Measurements from ENCODE around the gene IL1RAPL1. TPM values are rescaled to one million over a fixed set of nuclear protein-coding genes. Genes with fewer than 3 reads are reported as not detected.

IL1RAPL1 gene
- total RNA-seq, 1 donor from 2014 or later, result 2.7 TPM

DNA sequence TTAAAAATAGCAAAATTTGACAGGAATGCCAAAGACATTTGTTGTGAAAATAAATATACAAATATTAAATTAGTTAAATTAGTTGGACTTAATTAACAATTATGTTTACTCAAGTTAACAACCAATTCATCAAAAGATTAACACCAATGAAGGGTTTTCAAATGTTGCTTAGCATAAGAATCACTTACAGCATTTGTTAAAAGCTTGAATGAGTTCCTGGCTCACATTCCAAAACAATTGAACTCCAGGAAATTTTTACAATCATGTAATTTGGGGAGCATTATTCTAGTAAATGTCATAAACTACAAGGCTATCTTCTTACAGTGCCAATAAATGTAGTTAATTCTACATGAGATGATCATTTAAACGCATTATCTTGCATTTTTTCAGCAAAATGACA, 1378.4 kb downstream of the IL1RAPL1 start:
- Mint-ChIP-seq H3K36me3 (ENCODE audit: low read depth) (no peaks in the 10 kb centered on the region), H3K9me3 (peaks cover 3% of the 10 kb centered on the region), H3K27me3 (ENCODE audit: low read depth) (no peaks in the 10 kb centered on the region), H3K4me3 (no peak overlapping the region), H3K4me1 (no peaks in the 10 kb centered on the region), H3K27ac (ENCODE audit: unreplicated experiment) (no peak overlapping the region)
- TF ChIP-seq, protein P1, sequence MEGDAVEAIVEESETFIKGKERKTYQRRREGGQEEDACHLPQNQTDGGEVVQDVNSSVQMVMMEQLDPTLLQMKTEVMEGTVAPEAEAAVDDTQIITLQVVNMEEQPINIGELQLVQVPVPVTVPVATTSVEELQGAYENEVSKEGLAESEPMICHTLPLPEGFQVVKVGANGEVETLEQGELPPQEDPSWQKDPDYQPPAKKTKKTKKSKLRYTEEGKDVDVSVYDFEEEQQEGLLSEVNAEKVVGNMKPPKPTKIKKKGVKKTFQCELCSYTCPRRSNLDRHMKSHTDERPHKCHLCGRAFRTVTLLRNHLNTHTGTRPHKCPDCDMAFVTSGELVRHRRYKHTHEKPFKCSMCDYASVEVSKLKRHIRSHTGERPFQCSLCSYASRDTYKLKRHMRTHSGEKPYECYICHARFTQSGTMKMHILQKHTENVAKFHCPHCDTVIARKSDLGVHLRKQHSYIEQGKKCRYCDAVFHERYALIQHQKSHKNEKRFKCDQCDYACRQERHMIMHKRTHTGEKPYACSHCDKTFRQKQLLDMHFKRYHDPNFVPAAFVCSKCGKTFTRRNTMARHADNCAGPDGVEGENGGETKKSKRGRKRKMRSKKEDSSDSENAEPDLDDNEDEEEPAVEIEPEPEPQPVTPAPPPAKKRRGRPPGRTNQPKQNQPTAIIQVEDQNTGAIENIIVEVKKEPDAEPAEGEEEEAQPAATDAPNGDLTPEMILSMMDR (conservative IDR thresholded peaks at IDR 0.05), result no peak
- no peak for DNase-seq (ENCODE audit: low read depth, low spot score)

DNA sequence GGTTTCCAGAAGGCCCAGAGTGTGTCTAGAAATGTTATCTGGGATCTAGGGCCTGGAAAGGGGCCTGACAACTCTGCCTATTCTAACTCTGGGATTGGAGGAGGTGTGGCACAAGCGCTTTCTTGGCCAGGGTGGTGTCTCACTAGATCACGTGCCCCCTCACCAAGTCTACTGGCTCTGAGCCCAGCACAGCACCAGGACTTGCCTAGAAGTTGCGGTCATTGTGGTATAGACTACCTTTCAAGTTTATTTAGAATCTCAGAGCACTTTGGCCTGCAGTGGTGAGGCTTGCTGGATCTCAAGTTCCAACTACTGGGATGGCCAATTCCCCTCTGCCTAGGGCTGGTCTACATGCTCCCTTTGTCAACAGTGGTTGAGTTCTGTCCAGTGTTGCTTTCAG, 1404.8 kb downstream of the IL1RAPL1 start:
- Mint-ChIP-seq H3K4me1 (no peaks in the 10 kb centered on the region), H3K4me3 (no peak overlapping the region), H3K9me3 (peaks cover 6% of the 10 kb centered on the region), H3K36me3 (ENCODE audit: low read depth) (no peaks in the 10 kb centered on the region), H3K27me3 (ENCODE audit: low read depth) (no peaks in the 10 kb centered on the region), H3K27ac (ENCODE audit: unreplicated experiment) (no peak overlapping the region)
- TF ChIP-seq, protein P1 (conservative IDR thresholded peaks at IDR 0.05), result no peak
- DNase-seq (ENCODE audit: low read depth, low spot score), result no peak

DNA sequence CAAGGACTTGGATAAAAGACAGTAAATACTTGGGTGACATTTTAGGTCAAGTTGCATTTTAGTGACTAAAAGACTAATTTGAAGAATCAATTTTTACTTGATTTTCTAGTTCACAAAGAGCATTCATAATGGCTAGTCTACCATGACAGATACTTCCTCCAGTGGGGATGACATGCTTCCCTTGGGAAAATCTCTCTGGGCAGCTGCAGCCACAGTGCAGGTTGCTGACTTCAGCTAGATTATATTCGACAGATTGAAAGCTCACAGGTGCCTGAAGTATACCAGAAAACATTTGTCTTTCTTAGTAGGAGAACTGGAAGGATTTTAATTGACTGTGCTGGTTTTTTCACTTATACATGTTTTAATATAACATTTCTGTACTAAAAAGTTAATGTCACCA, 1418.6 kb downstream of the IL1RAPL1 start:
- peaks cover under 1% of the 10 kb centered on the region for H3K9me3 Mint-ChIP-seq
- no peak overlapping the region for H3K27ac Mint-ChIP-seq (ENCODE audit: unreplicated experiment)
- TF ChIP-seq, protein P1 (conservative IDR thresholded peaks at IDR 0.05), result no peak
- peaks cover 18% of the 10 kb centered on the region for H3K4me1 Mint-ChIP-seq
- H3K36me3 Mint-ChIP-seq (ENCODE audit: low read depth), result no peaks in the 10 kb centered on the region
- DNase-seq (ENCODE audit: low read depth, low spot score), result no peak
- no peak overlapping the region for H3K4me3 Mint-ChIP-seq
- H3K27me3 Mint-ChIP-seq (ENCODE audit: low read depth), result no peaks in the 10 kb centered on the region

Small RNA genes lying within 50 kb of the gene (microRNA-seq; reads per million reads assigned to microRNA genes)
- gene MIR4666B, result not detected
